HT-29 (cell line): ENCODE measurements around the gene KLK4. TPM values are rescaled to one million over a fixed set of nuclear protein-coding genes. Genes with fewer than 3 reads are reported as not detected.

Source experiments
- DNase-seq: peaks from one replicate; pipeline ENCODE4 v3.0.0-alpha.2; 2015; ENCODE audit warnings: low spot score
- total RNA-seq: library from RNA; depleted of rRNA; stranded (reverse); fragments of >200 nt; shearing (Covaris generic); gene quantifications from 2 replicates; pipeline ENCODE4 v1.2.3, GENCODE V29; 2014; rRNA removed

Gene KLK4
- total RNA-seq, 1 experiment from 2014 or later = 0.38 TPM

GRCh38 chr19:50880241-50880640 lies 31.0 kb downstream of the KLK4 start:
- DNase-seq = no peak

GRCh38 chr19:50878851-50879250 lies 32.3 kb downstream of the KLK4 start:
- DNase-seq = no peak

- no peak for DNase-seq
Observed at GRCh38 chr19:50877338-50877737, 33.9 kb downstream of the KLK4 start.

- DNase-seq = no peak
Observed at GRCh38 chr19:50876456-50876855, 34.7 kb downstream of the KLK4 start.

GRCh38 chr19:50875795-50876422 lies 35.3 kb downstream of the KLK4 start:
- no peak for DNase-seq

GRCh38 chr19:50874211-50874610 lies 37.0 kb downstream of the KLK4 start:
- DNase-seq = no peak

- no peak for DNase-seq
Observed at GRCh38 chr19:50873056-50873455, 38.1 kb downstream of the KLK4 start, which contains the start of gene KLK2. Gene KLK2 (plus strand): TSS chr19:50873439. CDS start chr19:50873474, 35 bp downstream.

- DNase-seq = no peak
Observed at GRCh38 chr19:50870417-50871089, 40.6 kb downstream of the KLK4 start.

- no peak for DNase-seq
Observed at GRCh38 chr19:50869479-50869878, 41.7 kb downstream of the KLK4 start.

- no peak for DNase-seq
Observed at GRCh38 chr19:50861496-50862286, 49.5 kb downstream of the KLK4 start.

GRCh38 chr19:50861010-50861409 lies 50.2 kb downstream of the KLK4 start:
- DNase-seq = no peak

- no peak for DNase-seq
Observed at GRCh38 chr19:50859849-50860248, 51.3 kb downstream of the KLK4 start.

GRCh38 chr19:50858886-50859285 lies 52.3 kb downstream of the KLK4 start:
- peak; percentile 53 for DNase-seq

- DNase-seq = no peak
Observed at GRCh38 chr19:50857366-50857765, 53.8 kb downstream of the KLK4 start.

Other genes starting within 250 kb of the KLK4 start
- gene SHANK1, start 191.6 kb downstream of the KLK4 start, total RNA-seq = not detected in 2 replicates
- gene CLEC11A, start 188.0 kb downstream of the KLK4 start, total RNA-seq = 3.5 and 4.0 TPM in 2 replicates
- gene GPR32, start 140.9 kb downstream of the KLK4 start, total RNA-seq = not detected in 2 replicates
- gene ACP4, start 121.0 kb downstream of the KLK4 start, total RNA-seq = not detected in 2 replicates
- gene KLK1, start 87.6 kb downstream of the KLK4 start, total RNA-seq = 3.4 and 4.6 TPM in 2 replicates
- gene KLK15, start 77.8 kb downstream of the KLK4 start, total RNA-seq = not detected in 2 replicates
- not detected in 2 replicates for gene KLK3, start 56.5 kb downstream of the KLK4 start, total RNA-seq
- gene KLK2, start 38.0 kb downstream of the KLK4 start, total RNA-seq = not detected in 2 replicates
- gene KLK5, start 41.6 kb upstream of the KLK4 start, total RNA-seq = 0.08 and 0.13 TPM in 2 replicates
- 352 and 367 TPM in 2 replicates for gene KLK6, start 58.2 kb upstream of the KLK4 start, total RNA-seq
- gene KLK7, start 72.5 kb upstream of the KLK4 start, total RNA-seq = 0.13 and 0.31 TPM in 2 replicates
- 4.2 and 8.7 TPM in 2 replicates for gene KLK8, start 90.2 kb upstream of the KLK4 start, total RNA-seq
- gene KLK10, start 108.3 kb upstream of the KLK4 start, total RNA-seq = 154 and 171 TPM in 2 replicates
- gene KLK11, start 115.2 kb upstream of the KLK4 start, total RNA-seq = 128 and 138 TPM in 2 replicates
- gene KLK12, start 123.6 kb upstream of the KLK4 start, total RNA-seq = 7.3 and 9.1 TPM in 2 replicates
- not detected in 2 replicates for gene KLK13, start 153.7 kb upstream of the KLK4 start, total RNA-seq
- not detected in 2 replicates for gene KLK14, start 171.5 kb upstream of the KLK4 start, total RNA-seq
- gene CTU1, start 197.0 kb upstream of the KLK4 start, total RNA-seq = 44.5 and 46.9 TPM in 2 replicates
- gene SIGLEC9, start 213.5 kb upstream of the KLK4 start, total RNA-seq = not detected in 2 replicates
- gene SIGLEC7, start 230.9 kb upstream of the KLK4 start, total RNA-seq = not detected in 2 replicates